ENCODE measurements around the gene FAM110D.

GRCh38 chr1:26177182-26177684 is 18.4 kb downstream of the FAM110D start, which contains the start of gene CNKSR1:
- peak; percentile 71 for TF ChIP-seq CTCF (conservative IDR thresholded peaks at IDR 0.05)
- no peak for TF ChIP-seq EZH2 (IDR thresholded peaks at IDR 0.05; ENCODE audit: low read depth)
